ENCODE data around the gene SCYL1. TPM values are rescaled to one million over a fixed set of nuclear protein-coding genes. Genes with fewer than 3 reads are reported as not detected.

SCYL1 gene
- total and polyA plus RNA-seq, 2 of the 4 experiments (the other 2 are of a cell fraction) = 96.4 to 150 TPM

- CTCF ChIA-PET = no interaction called here
- in situ Hi-C loops (cut with MboI; ENCODE audit: low sequenced_read_pairs) = no loop called here
Observed at GRCh38 chr11:65482306-65482850, 42.5 kb upstream of the SCYL1 start.

More at GRCh38 chr11:65482306-65482850, 42.5 kb upstream of the SCYL1 start:
- peak overlapping the region; percentile 95 for H2AK5ac ChIP-seq (ENCODE audit: low read depth, low read length)
- no peaks in the 10 kb centered on the region for H3K27me3 ChIP-seq (ENCODE audit: control insufficient read depth, insufficient read depth, low read length)
- ATAC-seq (ENCODE audit: low read depth) = no peak
- peak overlapping the region; percentile 42 for H2BK5ac ChIP-seq (ENCODE audit: low read depth, low read length, poor library complexity, severe bottlenecking)
- H3K4me3 ChIP-seq (ENCODE audit: insufficient read depth, low read depth, low read length) = no peak overlapping the region
- H2AK9ac ChIP-seq (replicated peaks; ENCODE audit: low read depth, low read length, poor library complexity) = peak overlapping the region; percentile 71
- peak overlapping the region; percentile 80; the same call in 1 of the 2 replicates for H2BK120ac ChIP-seq (ENCODE audit: low read depth, low read length)
- no peak overlapping the region; the same call in 1 of the 2 replicates for H3K56ac ChIP-seq (ENCODE audit: extremely low read depth, insufficient read depth, low read length)
- dilution Hi-C loops (cut with HindIII; ENCODE audit: low sequenced_read_pairs, unreplicated experiment) (no loop called here), intact Hi-C loops (cut with micrococcal nuclease) (no loop called here)
- no TSS peak for BruUV-seq (replicated peaks)
- H3K14ac ChIP-seq (replicated peaks; ENCODE audit: low read depth, low read length) = peak overlapping the region; percentile 71; the same call in 1 of the 2 replicates
- peak overlapping the region; percentile 82; the same call in 1 of the 2 replicates for H3K23ac ChIP-seq (ENCODE audit: low read depth, low read length)
- H3K4me1 ChIP-seq (ENCODE audit: control insufficient read depth, insufficient read depth, low read length) = peaks cover 25% of the 10 kb centered on the region
- peak overlapping the region; percentile 38 to 75; a peak in 2 of 4 replicates for H4K8ac ChIP-seq (ENCODE audit: low read depth in 2 of 2, low read length in 2 of 2)
- H3K9me1 ChIP-seq (ENCODE audit: insufficient read depth, low read length) = peaks cover 9% of the 10 kb centered on the region
- POLR2A ChIA-PET (ENCODE audit: unreplicated experiment) = interaction anchor here (0.7 to 7.2 kb wide), 2 partner anchors 20 to 57 kb away, joined by 3 to 494 read pairs; partner anchors contain the start of gene MALAT1
- no peaks in the 10 kb centered on the region for H3K36me3 ChIP-seq (ENCODE audit: control insufficient read depth, insufficient read depth, low read length)
- peak overlapping the region; percentile 67 for H3K4ac ChIP-seq (ENCODE audit: low read depth, low read length)
- H2BK15ac ChIP-seq (ENCODE audit: low read depth, low read length) = peak overlapping the region; percentile 69; the same call in 1 of the 3 replicates
- DNase-seq = no peak
- peak overlapping the region; percentile 42; the same call in 1 of the 2 replicates for H3K18ac ChIP-seq (ENCODE audit: low read depth, low read length)
- peak overlapping the region; percentile 66 for H4K5ac ChIP-seq (ENCODE audit: low read depth, low read length)
- H3K9ac ChIP-seq (ENCODE audit: low read depth, low read length) = peak overlapping the region; percentile 4; the same call in 1 of the 2 replicates
- no peaks in the 10 kb centered on the region for H3K9me3 ChIP-seq (ENCODE audit: control insufficient read depth, insufficient read depth, low read length)
- whole genome bisulfite sequencing, 2 experiments (ENCODE audit: extremely low coverage in 2 of 2, insufficient read length in 1 of 2) = no CpG with 5 or more reads among the region's 2 CpGs
- H2BK20ac ChIP-seq (ENCODE audit: low read depth, low read length) = peak overlapping the region; percentile 77
- peak overlapping the region; percentile 50 for H4K91ac ChIP-seq (ENCODE audit: insufficient read depth, low read depth, low read length)
- H3K79me1 ChIP-seq (ENCODE audit: low read depth in 1 of 2, low read length in 2 of 2) = peaks cover 10 to 61% of the 10 kb centered on the region in 2 experiments; a peak in 3 of 4 replicates
- H3K4me2 ChIP-seq (ENCODE audit: low read depth, low read length) = no peak overlapping the region
- no peak for TF ChIP-seq SMC3 (IDR thresholded peaks at IDR 0.05; ENCODE audit: low read depth, low read length)
- no peak for TF ChIP-seq MAFK (IDR thresholded peaks at IDR 0.05; ENCODE audit: low read depth, low read length)
- no peak for TF ChIP-seq BHLHE40 (IDR thresholded peaks at IDR 0.05; ENCODE audit: low read depth, low read length)
- TF ChIP-seq CHD1 (IDR thresholded peaks at IDR 0.05; ENCODE audit: low read depth, low read length) = no peak
- no peak for TF ChIP-seq MAZ (IDR thresholded peaks at IDR 0.05; ENCODE audit: borderline replicate concordance, low read depth, low read length)
- TF ChIP-seq RCOR1 (IDR thresholded peaks at IDR 0.05; ENCODE audit: insufficient replicate concordance, low read length) = no peak
- TF ChIP-seq, protein P1, sequence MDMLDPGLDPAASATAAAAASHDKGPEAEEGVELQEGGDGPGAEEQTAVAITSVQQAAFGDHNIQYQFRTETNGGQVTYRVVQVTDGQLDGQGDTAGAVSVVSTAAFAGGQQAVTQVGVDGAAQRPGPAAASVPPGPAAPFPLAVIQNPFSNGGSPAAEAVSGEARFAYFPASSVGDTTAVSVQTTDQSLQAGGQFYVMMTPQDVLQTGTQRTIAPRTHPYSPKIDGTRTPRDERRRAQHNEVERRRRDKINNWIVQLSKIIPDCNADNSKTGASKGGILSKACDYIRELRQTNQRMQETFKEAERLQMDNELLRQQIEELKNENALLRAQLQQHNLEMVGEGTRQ (IDR thresholded peaks at IDR 0.05; ENCODE audit: low read depth, low read length) = no peak
- no peak for TF ChIP-seq CTCF (conservative IDR thresholded peaks at IDR 0.05; ENCODE audit: low read depth, low read length)
- TF ChIP-seq RFX5 (IDR thresholded peaks at IDR 0.05; ENCODE audit: low read depth, low read length) = no peak
- TF ChIP-seq, protein P2, sequence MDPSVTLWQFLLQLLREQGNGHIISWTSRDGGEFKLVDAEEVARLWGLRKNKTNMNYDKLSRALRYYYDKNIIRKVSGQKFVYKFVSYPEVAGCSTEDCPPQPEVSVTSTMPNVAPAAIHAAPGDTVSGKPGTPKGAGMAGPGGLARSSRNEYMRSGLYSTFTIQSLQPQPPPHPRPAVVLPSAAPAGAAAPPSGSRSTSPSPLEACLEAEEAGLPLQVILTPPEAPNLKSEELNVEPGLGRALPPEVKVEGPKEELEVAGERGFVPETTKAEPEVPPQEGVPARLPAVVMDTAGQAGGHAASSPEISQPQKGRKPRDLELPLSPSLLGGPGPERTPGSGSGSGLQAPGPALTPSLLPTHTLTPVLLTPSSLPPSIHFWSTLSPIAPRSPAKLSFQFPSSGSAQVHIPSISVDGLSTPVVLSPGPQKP (IDR thresholded peaks at IDR 0.05; ENCODE audit: borderline replicate concordance, low read depth, low read length) = no peak
- no peak for TF ChIP-seq RAD21 (IDR thresholded peaks at IDR 0.05; ENCODE audit: low read length)
- no peak for TF ChIP-seq CEBPB (IDR thresholded peaks at IDR 0.05; ENCODE audit: low read depth, low read length)
- TF ChIP-seq NFE2L2 (IDR thresholded peaks at IDR 0.05; ENCODE audit: low read depth, low read length) = no peak
- TF ChIP-seq POLR2A (IDR thresholded peaks at IDR 0.05; ENCODE audit: low read depth, low read length) = no peak
- no peak for TF ChIP-seq FOS (IDR thresholded peaks at IDR 0.05; ENCODE audit: low read depth, low read length)
- no peaks in the 10 kb centered on the region for H4K20me1 ChIP-seq (ENCODE audit: insufficient read depth, low read length)
- no peak overlapping the region for H2AFZ ChIP-seq (replicated peaks; ENCODE audit: low read length, poor library complexity)
- H3K27ac ChIP-seq (ENCODE audit: insufficient read depth, low read length) = peak overlapping the region; percentile 68

All from IMR-90 (cell line).